Colonic mucosa (tissue), 4 donors: ENCODE results near the gene KLHL6. TPM values are rescaled to one million over a fixed set of nuclear protein-coding genes. Genes with fewer than 3 reads are reported as not detected.

Experiments
- DNase-seq: peaks from one replicate; pipeline ENCODE4 v3.0.0-alpha.2; 2020
- H3K27ac ChIP-seq: fragments of 200-600 bp; one replicate; pipeline ENCODE4 v1.8.0; 2021
- H3K27me3 ChIP-seq: fragments of 200-600 bp; one replicate; pipeline ENCODE4 v1.8.0; 2021
- H3K36me3 ChIP-seq: fragments of 200-600 bp; one replicate; pipeline ENCODE4 v1.8.0; 2021
- H3K4me1 ChIP-seq: fragments of 200-600 bp; one replicate; pipeline ENCODE4 v1.8.0; 2021; ENCODE audit warnings: mild to moderate bottlenecking
- H3K4me3 ChIP-seq: fragments of 200-600 bp; one replicate; pipeline ENCODE4 v1.8.0; 2021
- H3K9ac ChIP-seq, 2 donors: one replicate each; pipeline ENCODE4 v1.7.0; 2013; ENCODE audit warnings: control low read depth in 2 of 2, low read depth in 2 of 2, low read length in 2 of 2
- H3K9me3 ChIP-seq: fragments of 200-600 bp; one replicate; pipeline ENCODE4 v1.8.0; 2021
- CTCF ChIP-seq: fragments of 200-600 bp; IDR thresholded peaks from one replicate; pipeline ENCODE4 v1.8.0; 2022; ENCODE audit warnings: antibody characterized with exemption, mild to moderate bottlenecking
- intact Hi-C: fragments of 100-400 bp; cut with DNase I; formaldehyde crosslinking; loops from one replicate; pipeline ENCODE4 v1.14.1; 2022
- total RNA-seq, 2 donors: library from RNA; stranded (reverse); fragmentation: NEBNext Ultra II Directional in 1 of 2; extraction: Animal tissue kit (Norgen Biotek cat#: 25700) in 1 of 2; gene quantifications; one replicate each; pipeline ENCODE4 v1.2.1, GENCODE V29; 2021
- donor health status: healthy.
- donor health status: DM: no; HTN: no; CAD: no.
- donor health status: DM: no; HTN: no; CAD: no.

The KLHL6 gene
- total RNA-seq, 2 donors from 2014 or later, result 2.0 to 2.1 TPM

- no peak for DNase-seq
- Histone ChIP-seq H3K27me3 (no peaks in the 10 kb centered on the region), H3K36me3 (no peaks in the 10 kb centered on the region), H3K9me3 (no peaks in the 10 kb centered on the region), H3K27ac (no peak overlapping the region), H3K4me1 (no peaks in the 10 kb centered on the region), H3K4me3 (no peak overlapping the region), H3K9ac (no peak overlapping the region)
- intact Hi-C loops, result no loop called here
- no peak for TF ChIP-seq CTCF
Measured at GRCh38 chr3:183449391-183449790, 106.1 kb downstream of the KLHL6 start.

- Histone ChIP-seq H3K4me3 (peak overlapping the region; percentile 64), H3K27ac (no peak overlapping the region), H3K27me3 (no peaks in the 10 kb centered on the region), H3K9me3 (no peaks in the 10 kb centered on the region), H3K36me3 (no peaks in the 10 kb centered on the region), H3K9ac (peak overlapping the region in 1 of 2 donors; percentile 74), H3K4me1 (no peaks in the 10 kb centered on the region)
- DNase-seq, result no peak
- intact Hi-C loops, result no loop called here
- TF ChIP-seq CTCF, result no peak
Measured at GRCh38 chr3:183448369-183449128, 107.0 kb downstream of the KLHL6 start.

- Histone ChIP-seq H3K4me3 (peak overlapping the region; percentile 64), H3K27ac (peak overlapping the region; percentile 63), H3K27me3 (no peaks in the 10 kb centered on the region), H3K9me3 (no peaks in the 10 kb centered on the region), H3K4me1 (no peaks in the 10 kb centered on the region), H3K9ac (peak overlapping the region; percentile 57 to 74), H3K36me3 (no peaks in the 10 kb centered on the region)
- no peak for TF ChIP-seq CTCF
- DNase-seq, result peak; percentile 90
- intact Hi-C loops, result no loop called here
Measured at GRCh38 chr3:183447206-183448001, 108.1 kb downstream of the KLHL6 start.

DNA sequence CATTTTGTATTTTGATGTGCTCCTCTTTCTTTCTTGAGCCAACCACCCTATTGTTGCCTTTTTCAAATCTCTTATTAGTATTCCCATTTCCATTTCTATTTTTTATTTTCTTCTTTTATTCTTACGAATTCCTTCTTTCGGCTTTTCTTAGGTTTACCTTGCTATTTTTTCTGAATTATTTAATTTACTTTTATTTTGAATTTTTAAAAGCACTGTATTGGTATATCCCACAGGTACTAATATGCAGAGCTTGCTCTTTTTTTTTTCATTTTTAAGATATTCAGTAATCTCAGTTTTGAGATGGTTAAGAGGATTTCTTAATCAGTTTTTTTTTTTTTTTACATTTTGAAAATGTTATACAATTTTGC lies 108.7 kb downstream of the KLHL6 start:
- no peaks in the 10 kb centered on the region for H3K4me1 ChIP-seq
- H3K4me3 ChIP-seq, result peak overlapping the region; percentile 64
- no peaks in the 10 kb centered on the region for H3K36me3 ChIP-seq

DNA sequence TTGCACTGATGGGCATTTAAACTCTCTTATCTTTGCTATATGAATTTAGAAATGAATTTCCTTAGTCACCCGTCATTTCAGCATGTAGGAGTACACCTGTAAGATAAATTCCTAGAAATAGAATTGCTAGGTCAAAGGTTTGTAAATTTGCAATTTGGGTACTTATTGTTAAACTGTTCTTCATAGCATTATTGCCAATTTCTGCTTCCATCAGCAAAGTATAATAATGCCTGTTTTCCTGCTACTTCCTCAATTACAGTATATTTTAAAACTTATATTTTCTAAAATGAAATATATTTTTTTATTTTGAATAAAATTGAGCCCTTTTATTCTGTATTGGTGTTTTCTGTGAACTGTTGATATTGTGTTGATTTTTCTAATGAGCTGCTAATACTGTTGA lies 110.8 kb downstream of the KLHL6 start:
- H3K27ac ChIP-seq, result no peak overlapping the region
- DNase-seq, result no peak
- no peaks in the 10 kb centered on the region for H3K4me1 ChIP-seq
- H3K9ac ChIP-seq, result no peak overlapping the region
- TF ChIP-seq CTCF, result no peak
- no peaks in the 10 kb centered on the region for H3K9me3 ChIP-seq
- H3K4me3 ChIP-seq, result no peak overlapping the region
- no peaks in the 10 kb centered on the region for H3K36me3 ChIP-seq
- intact Hi-C loops, result no loop called here
- no peaks in the 10 kb centered on the region for H3K27me3 ChIP-seq

More for the DNA sequence above, 108.7 kb downstream of the KLHL6 start:
- no peaks in the 10 kb centered on the region for H3K9me3 ChIP-seq
- DNase-seq, result no peak
- H3K27me3 ChIP-seq, result no peaks in the 10 kb centered on the region
- intact Hi-C loops, result no loop called here
- TF ChIP-seq CTCF, result no peak
- no peak overlapping the region for H3K27ac ChIP-seq
- H3K9ac ChIP-seq, result no peak overlapping the region
